GM12878 (cell line): ENCODE data around the gene GSAP. TPM values are rescaled to one million over a fixed set of nuclear protein-coding genes. Genes with fewer than 3 reads are reported as not detected.

Experiments
- ATAC-seq: fragments of 200-7000 bp; cut with Tn5 transposase; 3 replicates; pipeline ENCODE4 v1.9.1; 2020; ENCODE audit warnings: mild to moderate bottlenecking, moderate library complexity
- BruUV-seq: library from RNA; stranded (reverse); fragments of 400-500 nt; replicated peaks from 2 replicates; lab custom pipeline; 2021; lab: Mats Ljungman, UMichigan
- CTCF ChIA-PET: fragments of 300-600 bp; sonication (Branson Sonifier 250); formaldehyde crosslinking; extraction: SDS; loops from one replicate; lab custom pipeline; 2021; ENCODE audit warnings: inconsistent platforms; lab: Yijun Ruan, JAX
- POLR2A ChIA-PET: fragments of 350-600 bp; formaldehyde crosslinking; extraction: SDS; loops from one replicate; lab custom pipeline; 2021; ENCODE audit warnings: inconsistent platforms; lab: Charles Lee
- RAD21 ChIA-PET: fragments of 300-600 bp; sonication (Branson Sonifier 250); formaldehyde crosslinking; loops from one replicate; lab custom pipeline; 2023; ENCODE audit warnings: antibody characterized with exemption; ENCODE audit not compliant: unreplicated experiment; lab: Charles Lee
- SMC1A ChIA-PET: fragments of 300-600 bp; sonication (Branson Sonifier 250); formaldehyde crosslinking; loops from one replicate; lab custom pipeline; 2023; ENCODE audit not compliant: unreplicated experiment, uncharacterized antibody; lab: Charles Lee
- DNase-seq: peaks from one replicate; pipeline ENCODE4 v3.0.0-alpha.2; 2011; ENCODE audit warnings: low read depth, low spot score
- FAIRE-seq: peaks from 3 replicates; lab custom pipeline; 2011; peaks lifted over from hg19 to GRCh38; lab: Jason Lieb, UNC
- H2AFZ ChIP-seq: 2 replicates; pipeline ENCODE4 v1.6.0; 2011; ENCODE audit warnings: low read depth, low read length, control low read depth; ENCODE audit not compliant: control insufficient read depth
- H3K27ac ChIP-seq: 2 replicates; pipeline ENCODE4 v1.5.1; 2011; ENCODE audit warnings: control low read depth; ENCODE audit not compliant: control insufficient read depth, insufficient read depth
- H3K27me3 ChIP-seq, 2 experiments: replicated peaks in 1 of 2; 2 replicates each; pipeline versions ENCODE4 v1.6.0 to v1.6.1; 2011; ENCODE audit warnings: low read length in 1 of 2; ENCODE audit not compliant: control insufficient read depth in 2 of 2, insufficient read depth in 2 of 2
- H3K36me3 ChIP-seq, 2 experiments: 2 replicates each; pipeline ENCODE4 v1.5.1; 2011; ENCODE audit warnings: low read length in 1 of 2; ENCODE audit not compliant: control insufficient read depth in 2 of 2, insufficient read depth in 2 of 2
- H3K4me1 ChIP-seq: 2 replicates; pipeline ENCODE4 v1.6.1; 2011; ENCODE audit warnings: mild to moderate bottlenecking, low read length, moderate library complexity, mixed read lengths; ENCODE audit not compliant: control insufficient read depth, insufficient read depth
- H3K4me2 ChIP-seq: 2 replicates; pipeline ENCODE4 v1.6.0; 2011; ENCODE audit warnings: control low read depth; ENCODE audit not compliant: control insufficient read depth, insufficient read depth
- H3K4me3 ChIP-seq: fragments of 200-600 bp; sonication (generic); 2 replicates; pipeline ENCODE4 v1.5.1; 2016
- H3K79me2 ChIP-seq: 2 replicates; pipeline ENCODE4 v1.6.0; 2011; ENCODE audit warnings: low read length; ENCODE audit not compliant: control insufficient read depth, insufficient read depth
- H3K9ac ChIP-seq: 2 replicates; pipeline ENCODE4 v1.8.0; 2011; ENCODE audit warnings: low read length, control low read depth, mixed read lengths; ENCODE audit not compliant: control insufficient read depth, insufficient read depth
- H3K9me3 ChIP-seq: replicated peaks from 3 replicates; pipeline ENCODE4 v1.5.1; 2011; ENCODE audit warnings: mild to moderate bottlenecking, low read length; ENCODE audit not compliant: control insufficient read depth, insufficient read depth
- H4K20me1 ChIP-seq: 2 replicates; pipeline ENCODE4 v1.6.0; 2011; ENCODE audit not compliant: control insufficient read depth, insufficient read depth
- BCL11A ChIP-seq: IDR thresholded peaks from 2 replicates; pipeline ENCODE4 v1.6.1; 2011; ENCODE audit warnings: low read depth, low read length
- DPF2 ChIP-seq: fragments of 450-650 bp; IDR thresholded peaks from 2 replicates; pipeline ENCODE4 v1.6.1; 2017; ENCODE audit warnings: mild to moderate bottlenecking
- ESRRA ChIP-seq: IDR thresholded peaks from 2 replicates; pipeline ENCODE4 v1.6.1; 2012; ENCODE audit warnings: mild to moderate bottlenecking, low read length, improper control_type of control experiment
- IKZF2 ChIP-seq, 2 experiments: fragments of 450-650 bp; IDR thresholded peaks; 2 replicates each; pipeline ENCODE4 v1.6.1; 2017; ENCODE audit warnings: mild to moderate bottlenecking in 2 of 2, moderate library complexity in 2 of 2
- KAT2A ChIP-seq: conservative IDR thresholded peaks from 2 replicates; pipeline ENCODE4 v1.6.1; 2011; ENCODE audit warnings: low read depth, low read length; ENCODE audit not compliant: control insufficient read depth
- POLR2A ChIP-seq: IDR thresholded peaks from 2 replicates; pipeline ENCODE4 v1.6.1; 2011; ENCODE audit warnings: low read depth, mild to moderate bottlenecking, low read length
- RCOR1 ChIP-seq: conservative IDR thresholded peaks from 2 replicates; pipeline ENCODE4 v1.6.1; 2012; ENCODE audit warnings: low read depth, low read length, improper control_type of control experiment
- RUNX3 ChIP-seq: IDR thresholded peaks from 2 replicates; pipeline ENCODE4 v1.6.1; 2012; ENCODE audit warnings: low read length, inconsistent platforms
- SMC3 ChIP-seq: IDR thresholded peaks from 2 replicates; pipeline ENCODE4 v1.6.1; 2011; ENCODE audit warnings: low read length, improper control_type of control experiment, borderline replicate concordance
- TCF12 ChIP-seq: IDR thresholded peaks from 2 replicates; pipeline ENCODE4 v1.6.1; 2011; ENCODE audit warnings: low read depth, mild to moderate bottlenecking, low read length
- WRNIP1 ChIP-seq: IDR thresholded peaks from 2 replicates; pipeline ENCODE4 v1.6.1; 2011; ENCODE audit warnings: low read depth, low read length, improper control_type of control experiment, borderline replicate concordance
- ZNF24 ChIP-seq: fragments of 450-650 bp; IDR thresholded peaks from 2 replicates; pipeline ENCODE4 v1.6.1; 2017; ENCODE audit warnings: antibody characterized with exemption, mild to moderate bottlenecking
- ZNF622 ChIP-seq: fragments of 450-650 bp; IDR thresholded peaks from 2 replicates; pipeline ENCODE4 v1.6.1; 2017; ENCODE audit warnings: mild to moderate bottlenecking, inconsistent platforms
- ZSCAN29 ChIP-seq: fragments of 450-650 bp; IDR thresholded peaks from 2 replicates; pipeline ENCODE4 v1.6.1; 2017; ENCODE audit warnings: mild to moderate bottlenecking, moderate library complexity
- WGBS: methylation state at CpG from one replicate; pipeline ENCODE4 v1.1.6; 2016; ENCODE audit warnings: low lambda C conversion rate; ENCODE audit not compliant: insufficient replicate concordance, insufficient coverage; ENCODE audit errors: missing lambda C conversion rate; 5-methylcytosine and 5-hydroxymethylcytosine counted together
- in situ Hi-C: fragments of 300-500 bp; cut with MboI; formaldehyde crosslinking; loops from 9 replicates; pipeline ENCODE4 v1.14.3; 2018; ENCODE audit warnings: mixed read lengths
- intact Hi-C: fragments of 100-400 bp; cut with micrococcal nuclease; formaldehyde crosslinking; loops from one replicate; pipeline ENCODE4 v1.14.2; 2022; ENCODE audit not compliant: unreplicated experiment
- polyA plus RNA-seq, 11 experiments: library from polyadenylated mRNA; depleted of rRNA in 4 of 11; unstranded in 6 of 11; stranded (reverse) in 5 of 11; fragments of >200 nt; fragmentation: Nextera tagmentation in 4 of 11; fragmentation: Illumina TruSeq in 1 of 11; extraction: Ambion mirVana in 4 of 11; extraction: Trizol in 1 of 11; gene quantifications; 1 replicate in 1 of 11; 2 replicates in 10 of 11; pipeline versions ENCODE4 v1.2.1 to v1.2.3, GENCODE V29; 2011 to 2016; ENCODE audit warnings: inconsistent platforms in 2 of 11, missing spikeins in 2 of 11, low read depth in 1 of 11
- total RNA-seq, 4 experiments: library from RNA; depleted of rRNA in 3 of 4; stranded (reverse); fragments of >200 nt in 3 of 4; fragmentation: Illumina TruSeq in 1 of 4; extraction: Trizol in 1 of 4; gene quantifications; 2 replicates each; pipeline versions ENCODE4 v1.2.1 to v1.2.3, GENCODE V29; 2013 to 2021
- TF ChIP-seq, protein P1 (sequence below): IDR thresholded peaks from 2 replicates; pipeline ENCODE4 v1.6.1; 2012; ENCODE audit warnings: low read depth, low read length, improper control_type of control experiment

GSAP gene
- total and polyA plus RNA-seq, 10 of the 15 experiments (the other 5 are each of a cell fraction or from before 2014, with no cell fraction given) = 6.6 to 38.1 (median 21.8) TPM

DNA sequence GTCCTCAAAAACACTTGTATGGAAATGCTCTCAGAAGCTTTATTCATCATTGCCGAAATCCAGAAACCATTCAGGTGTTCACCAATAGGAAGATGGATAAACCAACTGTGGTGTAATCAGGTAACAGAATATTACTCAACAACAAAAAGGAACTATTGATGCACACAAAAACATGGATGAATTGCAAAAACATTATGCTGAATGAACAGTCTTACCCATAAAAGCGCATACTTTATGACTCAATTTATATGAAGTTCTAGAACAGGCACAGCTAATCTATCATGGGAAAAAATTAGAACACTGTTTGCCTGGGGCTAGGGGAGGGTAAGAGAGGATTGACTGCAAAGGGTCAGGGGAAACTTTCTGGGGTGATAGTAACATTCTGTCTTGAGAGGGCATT lies 26.9 kb upstream of the GSAP start (continued):
- TF ChIP-seq RCOR1 (no peak), ESRRA (no peak), BCL11A (no peak)

DNA sequence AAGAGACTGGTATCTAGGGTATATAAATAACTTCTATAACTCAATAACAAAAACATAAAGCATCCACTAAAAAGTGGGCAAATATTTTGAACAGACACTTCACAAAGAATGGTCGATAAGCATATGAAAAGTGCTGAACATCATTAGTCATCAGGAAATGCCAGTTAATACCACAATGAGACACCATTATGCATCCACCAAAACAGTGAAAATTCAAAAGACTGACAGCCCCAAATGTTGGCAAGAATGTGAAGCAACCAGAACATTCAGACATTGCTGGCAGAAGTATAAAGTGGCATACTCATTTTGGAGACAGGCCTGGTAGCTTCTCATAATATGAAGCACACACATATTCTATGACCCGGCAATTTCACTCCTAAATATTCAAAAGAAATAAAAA lies 26.5 kb upstream of the GSAP start:
- Histone ChIP-seq H4K20me1 (no peaks in the 10 kb centered on the region), H3K79me2 (no peaks in the 10 kb centered on the region), H3K36me3 (no peaks in the 10 kb centered on the region), H3K4me2 (no peak overlapping the region), H3K27ac (no peak overlapping the region), H3K9me3 (no peaks in the 10 kb centered on the region), H3K4me3 (no peak overlapping the region)
- ChIA-PET SMC1A (interaction anchor here (0.7 to 4.1 kb wide), 4 partner anchors 15 to 224 kb away, joined by 3 to 22 read pairs (median 3); no protein-coding TSS in a partner anchor), CTCF (interaction anchor here (0.9 kb wide), 1 partner anchor 13 kb away, joined by 4 read pairs; no protein-coding TSS in a partner anchor), POLR2A (interaction anchor here (1.2 kb wide), 1 partner anchor 9 kb away, joined by 4 read pairs; no protein-coding TSS in a partner anchor), RAD21 (interaction anchor here (0.5 kb wide), 1 partner anchor 202 kb away, joined by 3 read pairs; no protein-coding TSS in a partner anchor)
- FAIRE-seq = no peak
- in situ Hi-C loops = no loop called here
- no TSS peak for BruUV-seq
- no peak for TF ChIP-seq WRNIP1
- no peak for TF ChIP-seq RUNX3
- TF ChIP-seq, all 136 proteins: peak for 0
- Histone ChIP-seq H3K4me1 (no peaks in the 10 kb centered on the region), H3K9ac (no peak overlapping the region), H3K27me3 (no peaks in the 10 kb centered on the region), H2AFZ (no peak overlapping the region)
- 90% methylated on average over 2 of the region's 2 CpGs for WGBS
- ATAC-seq (no peak), DNase-seq (no peak)
- intact Hi-C loops = no loop called here

DNA sequence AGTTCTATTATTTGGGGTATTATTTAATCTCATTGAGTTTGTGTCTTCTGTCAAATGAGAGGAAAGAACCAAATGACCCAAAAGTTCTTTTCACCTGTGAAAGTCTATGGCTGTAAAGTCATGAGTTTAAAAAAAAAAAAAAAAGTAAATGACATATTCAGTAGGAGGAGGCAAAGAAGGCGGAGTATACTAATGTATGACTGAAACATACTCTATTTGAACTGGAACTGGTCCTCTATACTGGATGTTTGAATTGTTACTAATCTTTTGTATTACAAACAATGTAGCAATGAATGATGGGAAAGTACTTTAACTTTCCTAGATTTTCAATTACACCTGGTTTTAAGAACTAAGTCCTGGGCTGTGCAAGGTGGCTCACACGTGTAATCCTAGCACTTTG lies 24.9 kb upstream of the GSAP start:
- Histone ChIP-seq H3K4me3 (no peak overlapping the region), H3K4me1 (no peaks in the 10 kb centered on the region), H2AFZ (no peak overlapping the region), H3K27ac (no peak overlapping the region), H3K9ac (no peak overlapping the region), H3K9me3 (no peaks in the 10 kb centered on the region), H3K36me3 (no peaks in the 10 kb centered on the region), H3K79me2 (no peaks in the 10 kb centered on the region), H3K4me2 (no peak overlapping the region), H3K27me3 (no peaks in the 10 kb centered on the region), H4K20me1 (no peaks in the 10 kb centered on the region)
- FAIRE-seq (no peak), ATAC-seq (no peak), DNase-seq (no peak)
- ChIA-PET CTCF (interaction anchor here (1.0 to 1.1 kb wide), 2 partner anchors 10 to 197 kb away, joined by 4 read pairs; no protein-coding TSS in a partner anchor), POLR2A (no interaction called here), RAD21 (no interaction called here), SMC1A (interaction anchor here (0.6 to 3.4 kb wide), 5 partner anchors 12 to 209 kb away, joined by 3 to 21 read pairs (median 5); partner anchors contain the start of gene GSAP)
- WGBS = 89% methylated on average over 2 of the region's 2 CpGs
- in situ Hi-C loops (no loop called here), intact Hi-C loops (no loop called here)
- no TSS peak for BruUV-seq
- TF ChIP-seq KAT2A = no peak
- TF ChIP-seq ZNF622 = no peak
- no peak for TF ChIP-seq IKZF2 (IDR thresholded peaks at IDR 0.05)
- no peak for TF ChIP-seq TCF12
- TF ChIP-seq ZSCAN29 = no peak
- no peak for TF ChIP-seq SMC3
- no peak for TF ChIP-seq DPF2
- TF ChIP-seq POLR2A = no peak
- TF ChIP-seq, protein P1, sequence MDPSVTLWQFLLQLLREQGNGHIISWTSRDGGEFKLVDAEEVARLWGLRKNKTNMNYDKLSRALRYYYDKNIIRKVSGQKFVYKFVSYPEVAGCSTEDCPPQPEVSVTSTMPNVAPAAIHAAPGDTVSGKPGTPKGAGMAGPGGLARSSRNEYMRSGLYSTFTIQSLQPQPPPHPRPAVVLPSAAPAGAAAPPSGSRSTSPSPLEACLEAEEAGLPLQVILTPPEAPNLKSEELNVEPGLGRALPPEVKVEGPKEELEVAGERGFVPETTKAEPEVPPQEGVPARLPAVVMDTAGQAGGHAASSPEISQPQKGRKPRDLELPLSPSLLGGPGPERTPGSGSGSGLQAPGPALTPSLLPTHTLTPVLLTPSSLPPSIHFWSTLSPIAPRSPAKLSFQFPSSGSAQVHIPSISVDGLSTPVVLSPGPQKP = no peak
- TF ChIP-seq ZNF24 = no peak
